GM12873 (cell line): ENCODE measurements around the gene ADIPOR1.

Source experiments
- CTCF ChIP-seq: IDR thresholded peaks from 2 replicates; pipeline ENCODE4 v1.5.1; 2012; ENCODE audit warnings: low read depth, mild to moderate bottlenecking, moderate library complexity, low read length, control low read depth; ENCODE audit not compliant: insufficient read depth; ENCODE audit errors: missing control alignments

ADIPOR1 gene

GRCh38 chr1:202944438-202944921, 13.6 kb downstream of the ADIPOR1 start:
- no peak for TF ChIP-seq CTCF

- TF ChIP-seq CTCF, result no peak
Observed at GRCh38 chr1:202942426-202942825, 15.7 kb downstream of the ADIPOR1 start.

GRCh38 chr1:202941372-202941771, 16.7 kb downstream of the ADIPOR1 start:
- no peak for TF ChIP-seq CTCF

- TF ChIP-seq CTCF, result no peak
Observed at GRCh38 chr1:202940561-202940960, 17.6 kb downstream of the ADIPOR1 start.

- TF ChIP-seq CTCF, result no peak
Observed at GRCh38 chr1:202938287-202938925, 19.7 kb downstream of the ADIPOR1 start.

GRCh38 chr1:202935844-202936243, 22.3 kb downstream of the ADIPOR1 start:
- TF ChIP-seq CTCF, result no peak

- TF ChIP-seq CTCF, result no peak
Observed at GRCh38 chr1:202934755-202935154, 23.4 kb downstream of the ADIPOR1 start.
